ENCODE data around the gene TMEM30A. TPM values are rescaled to one million over a fixed set of nuclear protein-coding genes. Genes with fewer than 3 reads are reported as not detected.
A peak's percentile ranks its signal among the peaks of the same experiment; 100 is the strongest.

The TMEM30A gene
- total and polyA plus RNA-seq, 4 experiments from 2014 or later = 44.7 to 78.3 (median 65.1) TPM

GRCh38 chr6:75301537-75301936 lies 16.9 kb upstream of the TMEM30A start:
- no peak overlapping the region for H3K27ac Mint-ChIP-seq
- H3K4me3 Mint-ChIP-seq = no peak overlapping the region
- H3K27me3 Mint-ChIP-seq = peaks cover 3 to 4% of the 10 kb centered on the region in 2 donors
- no peaks in the 10 kb centered on the region for H3K36me3 ChIP-seq (ENCODE audit: insufficient read depth, low read length)
- H3K27me3 ChIP-seq (ENCODE audit: insufficient read depth, low read length) = no peaks in the 10 kb centered on the region
- no peaks in the 10 kb centered on the region for H3K36me3 Mint-ChIP-seq
- H3K9me3 Mint-ChIP-seq = no peaks in the 10 kb centered on the region
- ChIA-PET POLR2A (ENCODE audit: partially characterized antibody) (no interaction called here), CTCF (ENCODE audit: partially characterized antibody) (interaction anchor here (1.7 kb wide), 1 partner anchor 16 kb away, joined by 3 read pairs; no protein-coding TSS in a partner anchor)
- no peaks in the 10 kb centered on the region for H3K4me1 ChIP-seq (ENCODE audit: insufficient read depth, low read length)
- H3K9me3 ChIP-seq (ENCODE audit: control insufficient read depth in 1 of 2, low read length in 2 of 2) = no peaks in the 10 kb centered on the region
- intact Hi-C loops (cut with micrococcal nuclease) = no loop called here
- DNase-seq = no peak
- H3K4me3 ChIP-seq (ENCODE audit: low read length in 2 of 2) = no peak overlapping the region
- H3K27ac ChIP-seq (ENCODE audit: low read depth, low read length) = no peak overlapping the region
- peaks cover 0 to 6% (median under 1%) of the 10 kb centered on the region in 4 donors for H3K4me1 Mint-ChIP-seq

GRCh38 chr6:75301088-75301487 lies 16.5 kb upstream of the TMEM30A start:
- CTCF ChIA-PET (ENCODE audit: partially characterized antibody) = interaction anchor here (1.7 to 2.1 kb wide), 2 partner anchors 16 to 34 kb away, joined by 3 to 8 read pairs; no protein-coding TSS in a partner anchor
- H3K27ac Mint-ChIP-seq = no peak overlapping the region

GRCh38 chr6:75300531-75300855 lies 15.9 kb upstream of the TMEM30A start:
- H3K27ac ChIP-seq (ENCODE audit: low read depth, low read length) = no peak overlapping the region
- no peaks in the 10 kb centered on the region for H3K36me3 ChIP-seq (ENCODE audit: insufficient read depth, low read length)
- intact Hi-C loops (cut with micrococcal nuclease) = no loop called here
- H3K27me3 Mint-ChIP-seq = no peaks in the 10 kb centered on the region
- DNase-seq = no peak
- no peak overlapping the region for H3K4me3 ChIP-seq (ENCODE audit: low read length in 2 of 2)
- no peaks in the 10 kb centered on the region for H3K9me3 Mint-ChIP-seq
- CTCF ChIA-PET (ENCODE audit: partially characterized antibody) = interaction anchor here (1.7 to 2.1 kb wide), 2 partner anchors 15 to 33 kb away, joined by 3 to 8 read pairs; no protein-coding TSS in a partner anchor
- no peaks in the 10 kb centered on the region for H3K36me3 Mint-ChIP-seq
- no peaks in the 10 kb centered on the region for H3K9me3 ChIP-seq (ENCODE audit: control insufficient read depth in 1 of 2, low read length in 2 of 2)
- no peaks in the 10 kb centered on the region for H3K4me1 ChIP-seq (ENCODE audit: insufficient read depth, low read length)
- H3K27ac Mint-ChIP-seq = no peak overlapping the region
- no peaks in the 10 kb centered on the region for H3K4me1 Mint-ChIP-seq
- H3K4me3 Mint-ChIP-seq = no peak overlapping the region
- H3K27me3 ChIP-seq (ENCODE audit: insufficient read depth, low read length) = no peaks in the 10 kb centered on the region
- POLR2A ChIA-PET (ENCODE audit: partially characterized antibody) = no interaction called here

More at GRCh38 chr6:75301088-75301487, 16.5 kb upstream of the TMEM30A start:
- no peak overlapping the region for H3K4me3 Mint-ChIP-seq
- no peak overlapping the region for H3K27ac ChIP-seq (ENCODE audit: low read depth, low read length)
- H3K4me1 ChIP-seq (ENCODE audit: insufficient read depth, low read length) = no peaks in the 10 kb centered on the region
- peaks cover 0 to 4% (median 0%) of the 10 kb centered on the region in 4 donors for H3K4me1 Mint-ChIP-seq
- peaks cover 1 to 3% of the 10 kb centered on the region in 2 donors for H3K27me3 Mint-ChIP-seq
- no peaks in the 10 kb centered on the region for H3K36me3 Mint-ChIP-seq
- POLR2A ChIA-PET (ENCODE audit: partially characterized antibody) = no interaction called here
- intact Hi-C loops (cut with micrococcal nuclease) = no loop called here
- H3K36me3 ChIP-seq (ENCODE audit: insufficient read depth, low read length) = no peaks in the 10 kb centered on the region
- H3K4me3 ChIP-seq (ENCODE audit: low read length in 2 of 2) = no peak overlapping the region
- no peak for DNase-seq
- H3K9me3 ChIP-seq (ENCODE audit: control insufficient read depth in 1 of 2, low read length in 2 of 2) = no peaks in the 10 kb centered on the region
- no peaks in the 10 kb centered on the region for H3K9me3 Mint-ChIP-seq
- no peaks in the 10 kb centered on the region for H3K27me3 ChIP-seq (ENCODE audit: insufficient read depth, low read length)

- Mint-ChIP-seq H3K9me3 (no peaks in the 10 kb centered on the region), H3K27ac (no peak overlapping the region), H3K36me3 (no peaks in the 10 kb centered on the region), H3K4me3 (no peak overlapping the region), H3K4me1 (no peaks in the 10 kb centered on the region), H3K27me3 (no peaks in the 10 kb centered on the region)
- no peak overlapping the region for H3K27ac ChIP-seq (ENCODE audit: low read depth, low read length)
- CTCF ChIA-PET (ENCODE audit: partially characterized antibody) = interaction anchor here (0.8 to 2.1 kb wide), 3 partner anchors 14 to 344 kb away, joined by 3 to 8 read pairs (median 3); no protein-coding TSS in a partner anchor
- H3K4me1 ChIP-seq (ENCODE audit: insufficient read depth, low read length) = no peaks in the 10 kb centered on the region
- H3K36me3 ChIP-seq (ENCODE audit: insufficient read depth, low read length) = no peaks in the 10 kb centered on the region
- intact Hi-C loops (cut with micrococcal nuclease) = no loop called here
- DNase-seq = no peak
- no peaks in the 10 kb centered on the region for H3K27me3 ChIP-seq (ENCODE audit: insufficient read depth, low read length)
- H3K9me3 ChIP-seq (ENCODE audit: control insufficient read depth in 1 of 2, low read length in 2 of 2) = no peaks in the 10 kb centered on the region
- H3K4me3 ChIP-seq (ENCODE audit: low read length in 2 of 2) = no peak overlapping the region
- POLR2A ChIA-PET (ENCODE audit: partially characterized antibody) = no interaction called here
These were observed 15.4 kb upstream of the TMEM30A start for GRCh38 chr6:75299801-75300530.

GRCh38 chr6:75296811-75297779 lies 12.5 kb upstream of the TMEM30A start:
- CTCF ChIA-PET (ENCODE audit: partially characterized antibody) = interaction anchor here (0.6 to 2.6 kb wide), 19 partner anchors 8 to 1367 kb away, joined by 3 to 8 read pairs (median 4); partner anchors contain the start of gene COX7A2
- no peaks in the 10 kb centered on the region for H3K27me3 Mint-ChIP-seq
- H3K9me3 Mint-ChIP-seq = no peaks in the 10 kb centered on the region
- POLR2A ChIA-PET (ENCODE audit: partially characterized antibody) = interaction anchor here (1.8 kb wide), 1 partner anchor 13 kb away, joined by 4 read pairs; the partner anchor contains the start of gene TMEM30A
- intact Hi-C loops (cut with micrococcal nuclease) = loop anchor here (1.0 kb wide), 3 partner anchors 31 to 266 kb away; no protein-coding TSS in a partner anchor
- Histone ChIP-seq H3K36me3 (ENCODE audit: insufficient read depth, low read length) (no peaks in the 10 kb centered on the region), H3K27ac (ENCODE audit: low read depth, low read length) (no peak overlapping the region), H3K27me3 (ENCODE audit: insufficient read depth, low read length) (no peaks in the 10 kb centered on the region), H3K9me3 (ENCODE audit: control insufficient read depth in 1 of 2, low read length in 2 of 2) (no peaks in the 10 kb centered on the region), H3K4me3 (ENCODE audit: low read length in 2 of 2) (no peak overlapping the region), H3K4me1 (ENCODE audit: insufficient read depth, low read length) (no peaks in the 10 kb centered on the region)
- H3K4me3 Mint-ChIP-seq = no peak overlapping the region
- DNase-seq = peak in 4 of 5 donors; percentile 46 to 58 (median 52)
- H3K4me1 Mint-ChIP-seq = no peaks in the 10 kb centered on the region
- H3K27ac Mint-ChIP-seq = no peak overlapping the region
- H3K36me3 Mint-ChIP-seq = no peaks in the 10 kb centered on the region

GRCh38 chr6:75292555-75292954 lies 8.0 kb upstream of the TMEM30A start:
- Mint-ChIP-seq H3K4me1 (peaks cover 5 to 11% (median 8%) of the 10 kb centered on the region in 4 donors), H3K9me3 (no peaks in the 10 kb centered on the region), H3K36me3 (peaks cover 3 to 6% of the 10 kb centered on the region in 2 donors), H3K27me3 (no peaks in the 10 kb centered on the region), H3K4me3 (no peak overlapping the region), H3K27ac (peak overlapping the region in 1 of 7 donors; percentile 25)
- no peak overlapping the region for H3K27ac ChIP-seq (ENCODE audit: low read depth, low read length)
- H3K36me3 ChIP-seq (ENCODE audit: insufficient read depth, low read length) = no peaks in the 10 kb centered on the region
- no peaks in the 10 kb centered on the region for H3K27me3 ChIP-seq (ENCODE audit: insufficient read depth, low read length)
- no peaks in the 10 kb centered on the region for H3K9me3 ChIP-seq (ENCODE audit: control insufficient read depth in 1 of 2, low read length in 2 of 2)
- CTCF ChIA-PET (ENCODE audit: partially characterized antibody) = no interaction called here
- no peak overlapping the region for H3K4me3 ChIP-seq (ENCODE audit: low read length in 2 of 2)
- intact Hi-C loops (cut with micrococcal nuclease) = no loop called here
- peaks cover 1% of the 10 kb centered on the region for H3K4me1 ChIP-seq (ENCODE audit: insufficient read depth, low read length)
- no peak for DNase-seq
- POLR2A ChIA-PET (ENCODE audit: partially characterized antibody) = no interaction called here

- intact Hi-C loops (cut with micrococcal nuclease) = no loop called here
- Mint-ChIP-seq H3K9me3 (no peaks in the 10 kb centered on the region), H3K4me1 (peaks cover 5 to 19% (median 14%) of the 10 kb centered on the region in 4 donors), H3K27me3 (no peaks in the 10 kb centered on the region), H3K27ac (no peak overlapping the region), H3K4me3 (no peak overlapping the region), H3K36me3 (peaks cover 3 to 6% of the 10 kb centered on the region in 2 donors)
- no peaks in the 10 kb centered on the region for H3K36me3 ChIP-seq (ENCODE audit: insufficient read depth, low read length)
- H3K27ac ChIP-seq (ENCODE audit: low read depth, low read length) = no peak overlapping the region
- no peak for DNase-seq
- no peak overlapping the region for H3K4me3 ChIP-seq (ENCODE audit: low read length in 2 of 2)
- no peaks in the 10 kb centered on the region for H3K27me3 ChIP-seq (ENCODE audit: insufficient read depth, low read length)
- ChIA-PET POLR2A (ENCODE audit: partially characterized antibody) (no interaction called here), CTCF (ENCODE audit: partially characterized antibody) (no interaction called here)
- no peaks in the 10 kb centered on the region for H3K9me3 ChIP-seq (ENCODE audit: control insufficient read depth in 1 of 2, low read length in 2 of 2)
- peaks cover 10% of the 10 kb centered on the region for H3K4me1 ChIP-seq (ENCODE audit: insufficient read depth, low read length)
These were observed 7.2 kb upstream of the TMEM30A start for GRCh38 chr6:75291744-75292143.
